Uterus (tissue), 2 donors: ENCODE results near the gene GID4.
"Not testable (repeated sequence)": the region's sequence is repeated elsewhere in the genome, so short reads cannot be mapped to it uniquely, and the experiment has no call there.

ENCODE experiments used
- CTCF ChIP-seq, 4 experiments: fragments of 200-600 bp in 2 of 4; fragments of 450-650 bp in 2 of 4; sonication (generic) in 2 of 4; IDR thresholded peaks; one replicate each; pipeline ENCODE4 v1.5.1; 2016 to 2019; ENCODE audit warnings: antibody characterized with exemption in 4 of 4, mild to moderate bottlenecking in 2 of 4, moderate library complexity in 1 of 4
- POLR2A ChIP-seq, 2 donors: fragments of 450-650 bp; IDR thresholded peaks; one replicate each; pipeline ENCODE4 v1.6.1; 2016; ENCODE audit warnings: antibody characterized with exemption in 2 of 2, mild to moderate bottlenecking in 1 of 2, moderate library complexity in 1 of 2

GRCh38 chr17:17995887-17996286, 43.3 kb upstream of the GID4 start:
- TF ChIP-seq CTCF, POLR2A (IDR thresholded peaks at IDR 0.05): not testable (repeated sequence)
